ENCODE results near the gene ADAM12. TPM values are rescaled to one million over a fixed set of nuclear protein-coding genes. Genes with fewer than 3 reads are reported as not detected.

The ADAM12 gene
- total and polyA plus RNA-seq, 7 donors: 0.01 to 3.3 (median 0.24) TPM; not detected in 2

GRCh38 chr10:126373147-126373546 lies 15.1 kb downstream of the ADAM12 start:
- intact Hi-C loops (cut with DNase I): no loop called here
- H3K27me3 ChIP-seq (ENCODE audit: insufficient read depth in 3 of 3, low read length in 2 of 3): peaks cover 0 to 2% (median 0%) of the 10 kb centered on the region in 3 donors
- ATAC-seq (no peak), DNase-seq (no peak)
- no peak overlapping the region for H3K4me3 ChIP-seq
- peaks cover 4% of the 10 kb centered on the region for H3K9me3 ChIP-seq
- H3K4me1 ChIP-seq: no peaks in the 10 kb centered on the region
- no peak for TF ChIP-seq CTCF (IDR thresholded peaks at IDR 0.05)
- H3K27ac ChIP-seq: no peak overlapping the region
- 25 to 34% (median 26%) methylated on average over 4 of the region's 4 CpGs for WGBS, 3 donors
- no peaks in the 10 kb centered on the region for H3K36me3 ChIP-seq (ENCODE audit: insufficient read depth in 1 of 2, low read depth in 1 of 2)

GRCh38 chr10:126372396-126372795 lies 15.9 kb downstream of the ADAM12 start:
- Histone ChIP-seq H3K9me3 (peaks cover 4% of the 10 kb centered on the region), H3K4me1 (no peaks in the 10 kb centered on the region), H3K4me3 (no peak overlapping the region), H3K36me3 (ENCODE audit: insufficient read depth in 1 of 2, low read depth in 1 of 2) (no peaks in the 10 kb centered on the region), H3K27me3 (ENCODE audit: insufficient read depth in 3 of 3, low read length in 2 of 3) (peaks cover 0 to 2% (median 0%) of the 10 kb centered on the region in 3 donors), H3K27ac (no peak overlapping the region)
- intact Hi-C loops (cut with DNase I): no loop called here
- DNase-seq (no peak), ATAC-seq (no peak)
- no peak for TF ChIP-seq CTCF (IDR thresholded peaks at IDR 0.05)
- 3 to 4% (median 3%) methylated on average over 1 of the region's 1 CpG for WGBS, 3 donors

GRCh38 chr10:126369125-126369710 lies 19.1 kb downstream of the ADAM12 start:
- no peak for DNase-seq
- no peaks in the 10 kb centered on the region for H3K4me1 ChIP-seq
- no peaks in the 10 kb centered on the region for H3K36me3 ChIP-seq (ENCODE audit: insufficient read depth in 1 of 2, low read depth in 1 of 2)
- no peaks in the 10 kb centered on the region for H3K9me3 ChIP-seq
- no peak overlapping the region for H3K27ac ChIP-seq
- H3K27me3 ChIP-seq (ENCODE audit: insufficient read depth in 3 of 3, low read length in 2 of 3): peaks cover 0 to 2% (median 0%) of the 10 kb centered on the region in 3 donors
- WGBS, 3 donors: 20 to 29% (median 20%) methylated on average over 4 of the region's 4 CpGs
- H3K4me3 ChIP-seq: no peak overlapping the region
- ATAC-seq: no peak
- intact Hi-C loops (cut with DNase I): no loop called here
- no peak for TF ChIP-seq CTCF (IDR thresholded peaks at IDR 0.05)

GRCh38 chr10:126357169-126357568 lies 31.1 kb downstream of the ADAM12 start:
- H3K9me3 ChIP-seq: peaks cover 9% of the 10 kb centered on the region
- no peak for TF ChIP-seq CTCF (IDR thresholded peaks at IDR 0.05)
- no peaks in the 10 kb centered on the region for H3K36me3 ChIP-seq (ENCODE audit: insufficient read depth in 1 of 2, low read depth in 1 of 2)
- ATAC-seq (no peak), DNase-seq (no peak)
- no peaks in the 10 kb centered on the region for H3K4me1 ChIP-seq
- no peaks in the 10 kb centered on the region for H3K27me3 ChIP-seq (ENCODE audit: insufficient read depth in 3 of 3, low read length in 2 of 3)
- no peak overlapping the region for H3K27ac ChIP-seq
- intact Hi-C loops (cut with DNase I): no loop called here
- no peak overlapping the region for H3K4me3 ChIP-seq

- Histone ChIP-seq H3K4me1 (no peaks in the 10 kb centered on the region), H3K27ac (no peak overlapping the region), H3K27me3 (ENCODE audit: insufficient read depth in 3 of 3, low read length in 2 of 3) (no peaks in the 10 kb centered on the region), H3K9me3 (peaks cover 9% of the 10 kb centered on the region), H3K36me3 (ENCODE audit: insufficient read depth in 1 of 2, low read depth in 1 of 2) (no peaks in the 10 kb centered on the region), H3K4me3 (no peak overlapping the region)
- no peak for TF ChIP-seq CTCF (IDR thresholded peaks at IDR 0.05)
- intact Hi-C loops (cut with DNase I): no loop called here
- WGBS, 3 donors: 30 to 54% (median 43%) methylated on average over 1 of the region's 1 CpG
- ATAC-seq (no peak), DNase-seq (no peak)
Observed at GRCh38 chr10:126353666-126354065, 34.6 kb downstream of the ADAM12 start.
